ENCODE measurements around the gene AEBP2. TPM values are rescaled to one million over a fixed set of nuclear protein-coding genes. Genes with fewer than 3 reads are reported as not detected.

Gene AEBP2
- total and polyA plus RNA-seq, 9 of the 15 experiments (the other 6 are each of a cell fraction or from before 2014, with no cell fraction given) = 5.7 to 43.7 (median 10.3) TPM

- TF ChIP-seq, protein P1, sequence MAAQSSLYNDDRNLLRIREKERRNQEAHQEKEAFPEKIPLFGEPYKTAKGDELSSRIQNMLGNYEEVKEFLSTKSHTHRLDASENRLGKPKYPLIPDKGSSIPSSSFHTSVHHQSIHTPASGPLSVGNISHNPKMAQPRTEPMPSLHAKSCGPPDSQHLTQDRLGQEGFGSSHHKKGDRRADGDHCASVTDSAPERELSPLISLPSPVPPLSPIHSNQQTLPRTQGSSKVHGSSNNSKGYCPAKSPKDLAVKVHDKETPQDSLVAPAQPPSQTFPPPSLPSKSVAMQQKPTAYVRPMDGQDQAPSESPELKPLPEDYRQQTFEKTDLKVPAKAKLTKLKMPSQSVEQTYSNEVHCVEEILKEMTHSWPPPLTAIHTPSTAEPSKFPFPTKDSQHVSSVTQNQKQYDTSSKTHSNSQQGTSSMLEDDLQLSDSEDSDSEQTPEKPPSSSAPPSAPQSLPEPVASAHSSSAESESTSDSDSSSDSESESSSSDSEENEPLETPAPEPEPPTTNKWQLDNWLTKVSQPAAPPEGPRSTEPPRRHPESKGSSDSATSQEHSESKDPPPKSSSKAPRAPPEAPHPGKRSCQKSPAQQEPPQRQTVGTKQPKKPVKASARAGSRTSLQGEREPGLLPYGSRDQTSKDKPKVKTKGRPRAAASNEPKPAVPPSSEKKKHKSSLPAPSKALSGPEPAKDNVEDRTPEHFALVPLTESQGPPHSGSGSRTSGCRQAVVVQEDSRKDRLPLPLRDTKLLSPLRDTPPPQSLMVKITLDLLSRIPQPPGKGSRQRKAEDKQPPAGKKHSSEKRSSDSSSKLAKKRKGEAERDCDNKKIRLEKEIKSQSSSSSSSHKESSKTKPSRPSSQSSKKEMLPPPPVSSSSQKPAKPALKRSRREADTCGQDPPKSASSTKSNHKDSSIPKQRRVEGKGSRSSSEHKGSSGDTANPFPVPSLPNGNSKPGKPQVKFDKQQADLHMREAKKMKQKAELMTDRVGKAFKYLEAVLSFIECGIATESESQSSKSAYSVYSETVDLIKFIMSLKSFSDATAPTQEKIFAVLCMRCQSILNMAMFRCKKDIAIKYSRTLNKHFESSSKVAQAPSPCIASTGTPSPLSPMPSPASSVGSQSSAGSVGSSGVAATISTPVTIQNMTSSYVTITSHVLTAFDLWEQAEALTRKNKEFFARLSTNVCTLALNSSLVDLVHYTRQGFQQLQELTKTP (IDR thresholded peaks at IDR 0.05; ENCODE audit: low read depth in 1 of 2, partially characterized antibody in 2 of 2) = no peak
- no peak for TF ChIP-seq ZNF586 (CRISPR knock-in tag; conservative IDR thresholded peaks at IDR 0.05)
- TF ChIP-seq ZNF282 (CRISPR knock-in tag; IDR thresholded peaks at IDR 0.05) = no peak
- peak; percentile 43 for TF ChIP-seq POU5F1 (IDR thresholded peaks at IDR 0.05; ENCODE audit: borderline replicate concordance, low read depth, low read length, partially characterized antibody)
- no peak for TF ChIP-seq MXI1 (IDR thresholded peaks at IDR 0.05; ENCODE audit: low read depth, low read length)
- peak; percentile 86 for TF ChIP-seq EGR1 (conservative IDR thresholded peaks at IDR 0.05)
- TF ChIP-seq ZNF217 (CRISPR knock-in tag; IDR thresholded peaks at IDR 0.05) = no peak
- TF ChIP-seq CBX3 (IDR thresholded peaks at IDR 0.05; ENCODE audit: borderline replicate concordance in 1 of 2, low read length in 2 of 2) = peak in 1 of 2 experiments; percentile 94; a peak in 2 of 3 replicates
- TF ChIP-seq CCNT2 (IDR thresholded peaks at IDR 0.05; ENCODE audit: borderline replicate concordance, extremely low read depth, insufficient read length, low read depth, low read length) = peak; percentile 79
- TF ChIP-seq KLF10 (CRISPR knock-in tag; IDR thresholded peaks at IDR 0.05) = no peak
- no peak for TF ChIP-seq CHAMP1 (IDR thresholded peaks at IDR 0.05)
- TF ChIP-seq, protein P2, sequence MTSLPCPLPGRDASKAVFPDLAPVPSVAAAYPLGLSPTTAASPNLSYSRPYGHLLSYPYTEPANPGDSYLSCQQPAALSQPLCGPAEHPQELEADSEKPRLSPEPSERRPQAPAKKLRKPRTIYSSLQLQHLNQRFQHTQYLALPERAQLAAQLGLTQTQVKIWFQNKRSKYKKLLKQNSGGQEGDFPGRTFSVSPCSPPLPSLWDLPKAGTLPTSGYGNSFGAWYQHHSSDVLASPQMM (CRISPR knock-in tag; IDR thresholded peaks at IDR 0.05) = no peak
- TF ChIP-seq NR1H2 (CRISPR knock-in tag; IDR thresholded peaks at IDR 0.05) = no peak
- 0 out of 2 replicates have a peak, but pooled peaks have one; percentile 9 for TF ChIP-seq TCF3 (CRISPR knock-in tag; IDR thresholded peaks at IDR 0.05)
- TF ChIP-seq CREM (IDR thresholded peaks at IDR 0.05; ENCODE audit: low read depth) = peak; percentile 87
- no peak for TF ChIP-seq CHCHD3 (CRISPR knock-in tag; IDR thresholded peaks at IDR 0.05)
- TF ChIP-seq HLTF (IDR thresholded peaks at IDR 0.05) = no peak
- peak; percentile 85 to 92 for TF ChIP-seq MAZ (CRISPR knock-in tag; conservative IDR thresholded peaks at IDR 0.05 in 1 of 2, IDR thresholded peaks at IDR 0.05 in 1 of 2)
Observed at GRCh38 chr12:19439059-19440018, at the start of gene AEBP2 (continued).

Data from K562 (cell line).